ENCODE results near the gene MMP25. TPM values are rescaled to one million over a fixed set of nuclear protein-coding genes. Genes with fewer than 3 reads are reported as not detected.

Gene MMP25
- total RNA-seq, 1 donor from 2014 or later = 0.17 TPM

DNA sequence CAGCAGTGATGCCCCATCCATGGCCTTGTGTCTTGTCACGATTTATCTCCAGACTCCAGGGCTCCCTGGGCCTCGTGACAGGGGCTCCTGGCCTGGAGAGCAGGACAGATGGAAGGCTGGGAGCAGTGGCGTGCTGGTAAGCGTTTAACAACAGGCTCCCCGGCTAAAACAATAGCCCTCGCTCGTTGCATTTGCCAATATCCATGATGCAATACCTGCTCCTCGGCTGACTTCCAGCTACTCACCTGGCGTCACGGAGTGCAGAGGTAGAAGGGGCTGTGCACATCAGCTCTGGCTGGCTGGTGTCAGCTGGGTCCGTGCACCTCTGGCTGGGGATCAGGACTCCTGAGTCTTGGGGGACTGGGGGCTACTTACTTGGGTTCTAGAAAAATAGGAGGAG is 8.1 kb upstream of the MMP25 start:
- no peak for DNase-seq (ENCODE audit: low read depth)
- H3K36me3 ChIP-seq (ENCODE audit: control insufficient read depth, insufficient read depth, low read length) = no peaks in the 10 kb centered on the region
- no peak overlapping the region for H3K4me3 ChIP-seq (ENCODE audit: low read depth, low read length)
- TF ChIP-seq, protein P1, sequence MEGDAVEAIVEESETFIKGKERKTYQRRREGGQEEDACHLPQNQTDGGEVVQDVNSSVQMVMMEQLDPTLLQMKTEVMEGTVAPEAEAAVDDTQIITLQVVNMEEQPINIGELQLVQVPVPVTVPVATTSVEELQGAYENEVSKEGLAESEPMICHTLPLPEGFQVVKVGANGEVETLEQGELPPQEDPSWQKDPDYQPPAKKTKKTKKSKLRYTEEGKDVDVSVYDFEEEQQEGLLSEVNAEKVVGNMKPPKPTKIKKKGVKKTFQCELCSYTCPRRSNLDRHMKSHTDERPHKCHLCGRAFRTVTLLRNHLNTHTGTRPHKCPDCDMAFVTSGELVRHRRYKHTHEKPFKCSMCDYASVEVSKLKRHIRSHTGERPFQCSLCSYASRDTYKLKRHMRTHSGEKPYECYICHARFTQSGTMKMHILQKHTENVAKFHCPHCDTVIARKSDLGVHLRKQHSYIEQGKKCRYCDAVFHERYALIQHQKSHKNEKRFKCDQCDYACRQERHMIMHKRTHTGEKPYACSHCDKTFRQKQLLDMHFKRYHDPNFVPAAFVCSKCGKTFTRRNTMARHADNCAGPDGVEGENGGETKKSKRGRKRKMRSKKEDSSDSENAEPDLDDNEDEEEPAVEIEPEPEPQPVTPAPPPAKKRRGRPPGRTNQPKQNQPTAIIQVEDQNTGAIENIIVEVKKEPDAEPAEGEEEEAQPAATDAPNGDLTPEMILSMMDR (IDR thresholded peaks at IDR 0.05; ENCODE audit: insufficient read depth, low read length, poor library complexity, severe bottlenecking) = no peak
- H3K27me3 ChIP-seq (ENCODE audit: control insufficient read depth, insufficient read depth, low read length) = peaks cover 63% of the 10 kb centered on the region

DNA sequence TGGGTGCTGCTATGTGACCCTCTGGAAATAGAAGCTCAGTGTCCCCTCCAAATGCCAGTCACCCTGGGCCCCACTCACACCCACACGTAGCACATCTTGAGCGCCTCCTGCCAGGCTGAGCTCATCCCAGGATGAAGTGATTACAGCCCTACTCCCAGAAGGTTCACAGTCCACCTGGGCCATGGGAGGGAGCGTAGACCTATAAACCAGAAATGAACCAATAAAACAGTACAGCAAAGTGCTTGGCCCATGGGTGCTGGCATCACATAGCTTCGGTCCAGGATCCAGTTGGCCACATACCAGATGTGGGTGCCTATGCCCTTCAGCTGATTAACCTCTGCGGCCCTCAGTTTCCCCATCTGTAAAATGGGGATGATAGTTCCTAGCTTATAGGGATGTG is 7.5 kb upstream of the MMP25 start:
- no peak for DNase-seq (ENCODE audit: low read depth)
- TF ChIP-seq, protein P1 (IDR thresholded peaks at IDR 0.05; ENCODE audit: insufficient read depth, low read length, poor library complexity, severe bottlenecking) = no peak
- H3K4me3 ChIP-seq (ENCODE audit: low read depth, low read length) = no peak overlapping the region
- no peaks in the 10 kb centered on the region for H3K36me3 ChIP-seq (ENCODE audit: control insufficient read depth, insufficient read depth, low read length)
- peaks cover 57% of the 10 kb centered on the region for H3K27me3 ChIP-seq (ENCODE audit: control insufficient read depth, insufficient read depth, low read length)

DNA sequence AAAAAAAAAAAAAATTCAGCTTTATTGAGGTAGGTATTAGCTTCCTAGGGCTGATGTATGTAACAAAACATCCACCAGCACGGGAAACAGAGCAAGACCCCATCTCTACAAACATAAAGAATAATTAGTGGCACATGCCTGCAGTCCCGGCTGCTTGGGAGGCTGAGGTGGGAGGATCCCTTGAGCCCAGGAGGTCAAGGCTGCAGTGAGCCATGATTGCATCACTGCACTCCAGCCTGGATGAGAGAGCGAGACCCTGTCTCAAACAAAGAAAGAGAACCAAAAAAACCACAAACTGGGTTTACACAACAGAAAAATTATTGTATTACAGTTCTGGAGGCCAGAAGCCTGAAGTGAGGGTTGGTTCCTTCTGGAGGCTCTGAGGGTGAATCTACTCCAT is 4.0 kb upstream of the MMP25 start:
- no peak for DNase-seq (ENCODE audit: low read depth)
- H3K36me3 ChIP-seq (ENCODE audit: control insufficient read depth, insufficient read depth, low read length) = no peaks in the 10 kb centered on the region
- TF ChIP-seq, protein P1 (IDR thresholded peaks at IDR 0.05; ENCODE audit: insufficient read depth, low read length, poor library complexity, severe bottlenecking) = no peak
- peaks cover 50% of the 10 kb centered on the region for H3K27me3 ChIP-seq (ENCODE audit: control insufficient read depth, insufficient read depth, low read length)
- H3K4me3 ChIP-seq (ENCODE audit: low read depth, low read length) = no peak overlapping the region

DNA sequence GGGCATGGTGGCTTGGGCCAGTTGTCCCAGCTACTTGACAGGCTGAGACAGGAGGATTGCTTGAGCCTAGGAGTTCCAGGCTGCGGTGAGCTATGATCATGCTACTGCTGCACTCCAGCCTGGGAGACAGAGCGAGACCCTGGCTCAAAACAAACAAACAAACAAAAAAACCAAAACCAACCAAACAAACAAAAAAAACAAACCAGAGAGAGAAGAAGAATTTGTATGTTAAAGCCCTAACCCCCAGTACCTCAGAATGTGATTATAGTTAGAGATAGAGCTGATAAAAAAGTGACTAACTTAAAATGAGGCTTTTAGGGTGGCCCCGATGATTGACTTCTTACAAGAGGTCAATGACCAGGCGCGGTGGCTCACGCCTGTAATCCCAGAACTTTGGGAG is 1.7 kb upstream of the MMP25 start:
- Histone ChIP-seq H3K4me3 (ENCODE audit: low read depth, low read length) (no peak overlapping the region), H3K36me3 (ENCODE audit: control insufficient read depth, insufficient read depth, low read length) (no peaks in the 10 kb centered on the region), H3K27me3 (ENCODE audit: control insufficient read depth, insufficient read depth, low read length) (peaks cover 46% of the 10 kb centered on the region)
- TF ChIP-seq, protein P1 (IDR thresholded peaks at IDR 0.05; ENCODE audit: insufficient read depth, low read length, poor library complexity, severe bottlenecking) = no peak
- DNase-seq (ENCODE audit: low read depth) = no peak

DNA sequence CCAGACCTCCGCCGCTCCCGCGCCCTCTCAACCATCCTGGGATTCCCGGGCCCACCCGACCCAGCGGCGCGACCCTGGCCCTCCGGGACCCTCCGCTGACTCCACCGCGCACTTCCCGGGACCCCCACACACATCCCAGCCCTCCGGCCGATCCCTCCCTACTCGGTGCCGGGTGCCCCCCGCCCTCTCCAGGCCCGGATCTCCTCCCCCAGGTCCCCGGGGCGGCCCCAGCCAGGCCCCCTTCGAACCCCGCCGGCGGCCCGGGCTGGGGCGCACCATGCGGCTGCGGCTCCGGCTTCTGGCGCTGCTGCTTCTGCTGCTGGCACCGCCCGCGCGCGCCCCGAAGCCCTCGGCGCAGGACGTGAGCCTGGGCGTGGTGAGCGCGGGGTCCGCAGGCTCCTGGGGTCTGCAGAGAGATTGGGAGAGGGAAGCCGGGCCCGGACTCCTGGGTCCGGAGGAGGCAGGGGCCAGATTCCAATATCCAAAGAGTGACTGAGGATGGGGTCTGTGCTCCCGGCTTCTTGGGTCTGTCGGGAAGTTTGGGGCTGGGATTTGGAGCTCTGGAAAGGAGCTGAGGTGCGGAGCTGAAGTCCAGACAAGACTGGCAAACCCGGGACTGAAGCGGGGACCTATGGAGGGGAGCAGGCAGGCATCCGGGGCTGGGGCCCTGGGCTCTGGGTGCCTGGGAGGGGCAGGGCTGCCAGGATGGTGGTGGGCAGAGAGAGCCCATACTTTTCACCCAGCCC is 453 bp downstream of the MMP25 start:
- H3K36me3 ChIP-seq (ENCODE audit: control insufficient read depth, insufficient read depth, low read length) = no peaks in the 10 kb centered on the region
- TF ChIP-seq, protein P1 (IDR thresholded peaks at IDR 0.05; ENCODE audit: insufficient read depth, low read length, poor library complexity, severe bottlenecking) = no peak
- no peak for DNase-seq (ENCODE audit: low read depth)
- no peak overlapping the region for H3K4me3 ChIP-seq (ENCODE audit: low read depth, low read length)
- H3K27me3 ChIP-seq (ENCODE audit: control insufficient read depth, insufficient read depth, low read length) = peaks cover 46% of the 10 kb centered on the region

DNA sequence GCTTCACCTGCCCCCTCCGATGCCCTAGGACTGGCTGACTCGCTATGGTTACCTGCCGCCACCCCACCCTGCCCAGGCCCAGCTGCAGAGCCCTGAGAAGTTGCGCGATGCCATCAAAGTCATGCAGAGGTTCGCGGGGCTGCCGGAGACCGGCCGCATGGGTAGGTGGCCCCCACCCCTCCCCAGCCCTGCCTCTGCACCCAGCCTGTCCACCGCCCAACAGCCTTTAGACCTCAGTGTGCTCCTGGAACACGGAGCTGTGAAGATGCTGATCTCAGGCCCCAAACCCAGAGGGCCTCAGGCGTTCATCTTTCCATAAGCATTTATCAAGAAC is 993 bp downstream of the MMP25 start:
- Histone ChIP-seq H3K4me3 (ENCODE audit: low read depth, low read length) (no peak overlapping the region), H3K36me3 (ENCODE audit: control insufficient read depth, insufficient read depth, low read length) (no peaks in the 10 kb centered on the region), H3K27me3 (ENCODE audit: control insufficient read depth, insufficient read depth, low read length) (peaks cover 46% of the 10 kb centered on the region)
- TF ChIP-seq, protein P1 (IDR thresholded peaks at IDR 0.05; ENCODE audit: insufficient read depth, low read length, poor library complexity, severe bottlenecking) = no peak
- no peak for DNase-seq (ENCODE audit: low read depth)

Data from kidney epithelial cell (primary cell).